Mucosa of stomach (tissue), 1 donor: ENCODE results near the gene C1QTNF12.

Experiments
- H3K27me3 ChIP-seq: one replicate; pipeline ENCODE4 v1.7.0; 2013; ENCODE audit warnings: mild to moderate bottlenecking, low read length; ENCODE audit not compliant: control insufficient read depth, insufficient read depth
- H3K36me3 ChIP-seq: one replicate; pipeline ENCODE4 v1.7.0; 2013; ENCODE audit warnings: low read length; ENCODE audit not compliant: control insufficient read depth, insufficient read depth
- H3K4me1 ChIP-seq: one replicate; pipeline ENCODE4 v1.7.0; 2013; ENCODE audit warnings: mild to moderate bottlenecking, low read length; ENCODE audit not compliant: control insufficient read depth, insufficient read depth
- H3K4me3 ChIP-seq: one replicate; pipeline ENCODE4 v1.7.0; 2013; ENCODE audit warnings: low read length
- H3K9ac ChIP-seq: one replicate; pipeline ENCODE4 v1.7.0; 2013; ENCODE audit warnings: mild to moderate bottlenecking, low read length, moderate library complexity
- H3K9me3 ChIP-seq: one replicate; pipeline ENCODE4 v1.7.0; 2013; ENCODE audit warnings: mild to moderate bottlenecking, low read length, moderate library complexity; ENCODE audit not compliant: control insufficient read depth
- donor health status: Pancreatic carcinoma.

C1QTNF12 gene

DNA sequence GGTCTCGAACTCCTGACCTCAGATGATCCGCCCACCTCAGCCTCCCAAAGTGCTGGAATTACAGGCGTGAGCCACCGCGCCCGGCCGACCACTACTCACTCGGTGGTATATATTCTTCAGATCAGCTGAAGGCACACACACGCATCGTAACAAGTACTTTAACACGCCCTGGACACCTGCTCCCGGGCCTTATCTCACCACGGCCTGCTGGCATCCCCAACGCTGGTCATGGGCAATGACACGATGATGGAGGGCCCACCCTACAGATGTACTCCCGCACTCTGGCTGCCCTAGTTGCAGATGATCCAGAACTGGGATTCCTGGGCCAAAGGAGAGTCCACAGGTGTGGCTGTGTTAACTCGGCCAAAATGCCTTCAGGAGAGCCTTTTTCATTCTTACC, 15.5 kb upstream of the C1QTNF12 start:
- no peak overlapping the region for H3K4me3 ChIP-seq
- no peaks in the 10 kb centered on the region for H3K9me3 ChIP-seq
- no peak overlapping the region for H3K9ac ChIP-seq
- no peaks in the 10 kb centered on the region for H3K27me3 ChIP-seq
- peaks cover 14% of the 10 kb centered on the region for H3K36me3 ChIP-seq
- H3K4me1 ChIP-seq: peaks cover 4% of the 10 kb centered on the region

DNA sequence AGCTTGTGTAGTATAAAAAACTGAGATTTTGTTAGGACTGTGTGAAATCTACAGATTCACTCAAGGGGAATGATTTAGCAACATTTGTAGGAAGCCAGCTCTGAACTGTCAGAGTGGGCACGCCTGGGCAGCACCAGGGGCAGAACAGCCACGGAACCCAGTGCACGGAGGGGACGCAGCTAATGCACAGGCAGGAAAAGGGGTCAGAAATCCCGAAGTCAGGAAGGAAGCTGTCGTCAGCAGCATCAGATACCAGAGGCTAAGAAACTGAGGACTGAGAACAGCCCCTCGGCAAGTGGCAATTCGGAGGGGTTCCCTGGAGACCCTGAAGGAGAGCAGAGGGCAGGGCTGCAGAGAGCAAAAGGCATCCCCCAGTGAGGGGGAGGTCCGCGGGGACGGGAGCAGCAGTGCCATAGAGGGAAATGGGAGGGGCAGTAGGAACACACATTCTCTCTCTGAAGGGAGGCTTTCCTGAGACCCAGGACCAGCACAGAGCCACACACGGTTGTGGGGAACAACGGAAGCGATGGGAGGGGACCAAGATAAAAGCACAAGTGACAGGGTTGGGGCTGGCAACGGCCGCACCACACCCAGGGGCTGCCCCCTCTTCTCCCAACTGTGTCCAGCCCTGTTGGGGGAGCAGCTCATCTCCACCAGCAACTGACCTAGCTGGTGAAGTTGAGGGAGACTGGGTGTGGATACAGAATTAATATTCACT, 14.5 kb upstream of the C1QTNF12 start:
- no peak overlapping the region for H3K9ac ChIP-seq
- H3K36me3 ChIP-seq: peaks cover 14% of the 10 kb centered on the region
- H3K4me1 ChIP-seq: peaks cover 4% of the 10 kb centered on the region
- H3K4me3 ChIP-seq: no peak overlapping the region
- H3K27me3 ChIP-seq: no peaks in the 10 kb centered on the region
- no peaks in the 10 kb centered on the region for H3K9me3 ChIP-seq

DNA sequence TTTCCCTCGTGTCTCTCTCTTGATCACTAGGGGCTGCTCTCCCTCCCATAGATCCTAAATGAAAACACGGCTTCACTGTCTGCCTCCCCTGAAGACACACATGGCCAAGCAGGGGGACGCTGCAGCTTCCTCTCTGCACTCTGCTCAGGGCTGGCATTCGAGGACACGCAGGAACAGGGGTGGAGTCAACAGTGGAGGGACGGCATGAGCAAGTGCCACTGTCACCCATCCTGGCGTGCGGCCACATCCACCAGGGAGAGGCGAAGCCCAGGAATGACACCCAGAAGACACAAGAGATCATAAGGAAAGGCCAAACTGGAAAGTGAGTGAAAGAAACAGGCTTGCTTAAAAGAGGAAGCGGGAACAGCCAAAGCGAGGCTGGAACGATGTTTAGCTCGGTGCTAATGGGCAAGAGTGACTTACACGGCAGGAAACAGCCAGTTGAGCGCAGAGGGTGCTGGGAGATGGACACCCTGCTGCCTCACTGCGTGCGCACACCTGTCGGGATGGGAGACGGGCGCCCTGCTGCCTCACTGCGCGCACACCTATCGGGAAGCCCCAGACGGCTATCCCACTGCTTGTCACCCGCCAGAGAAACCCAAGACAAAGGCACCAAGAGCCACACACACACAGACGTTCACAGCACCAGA, 13.6 kb upstream of the C1QTNF12 start:
- peaks cover 4% of the 10 kb centered on the region for H3K4me1 ChIP-seq
- H3K9ac ChIP-seq: no peak overlapping the region
- no peaks in the 10 kb centered on the region for H3K27me3 ChIP-seq
- H3K4me3 ChIP-seq: no peak overlapping the region
- H3K9me3 ChIP-seq: no peaks in the 10 kb centered on the region
- peaks cover 14% of the 10 kb centered on the region for H3K36me3 ChIP-seq

DNA sequence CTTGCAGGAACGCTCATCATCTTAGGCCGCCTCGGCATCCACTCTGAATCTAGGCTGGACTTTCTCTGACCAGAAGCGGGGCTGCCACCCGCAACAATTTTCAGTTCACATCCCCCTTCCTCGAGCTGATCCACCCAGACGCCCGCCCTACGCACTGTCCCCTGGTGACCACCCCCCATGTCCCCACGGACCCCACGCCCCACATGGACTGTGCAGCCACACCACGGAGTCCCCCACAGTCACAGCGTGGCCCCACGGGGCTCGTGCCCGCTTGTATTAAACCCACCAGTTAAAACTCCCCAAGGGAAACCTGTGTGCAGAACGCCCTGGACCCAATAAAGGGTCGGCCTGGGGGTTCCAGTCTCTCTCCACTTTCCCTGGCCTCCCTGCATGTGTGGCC, 13.0 kb upstream of the C1QTNF12 start:
- Histone ChIP-seq H3K9ac (no peak overlapping the region), H3K27me3 (no peaks in the 10 kb centered on the region), H3K36me3 (peaks cover 14% of the 10 kb centered on the region), H3K4me1 (peaks cover 4% of the 10 kb centered on the region), H3K9me3 (no peaks in the 10 kb centered on the region), H3K4me3 (no peak overlapping the region)

DNA sequence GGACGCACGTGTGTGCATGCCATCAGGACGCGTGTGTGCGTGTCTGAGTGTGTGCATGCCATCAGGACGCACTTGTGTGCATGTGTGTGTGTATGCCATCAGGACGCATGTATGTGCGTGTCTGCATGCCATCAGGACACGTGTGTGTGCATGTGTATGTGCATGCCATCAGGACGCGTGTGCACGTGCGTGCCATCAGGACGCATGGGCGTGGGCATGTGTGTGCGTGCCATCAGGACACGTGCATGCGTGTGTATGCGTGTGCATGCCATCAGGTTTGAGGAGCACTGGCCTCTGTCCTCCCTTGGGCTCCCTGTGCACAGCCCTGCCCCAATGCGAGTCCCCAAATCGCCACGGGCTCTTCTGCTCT, 12.6 kb upstream of the C1QTNF12 start:
- H3K4me1 ChIP-seq: peaks cover 4% of the 10 kb centered on the region
- peaks cover 14% of the 10 kb centered on the region for H3K36me3 ChIP-seq
- H3K9ac ChIP-seq: no peak overlapping the region

DNA sequence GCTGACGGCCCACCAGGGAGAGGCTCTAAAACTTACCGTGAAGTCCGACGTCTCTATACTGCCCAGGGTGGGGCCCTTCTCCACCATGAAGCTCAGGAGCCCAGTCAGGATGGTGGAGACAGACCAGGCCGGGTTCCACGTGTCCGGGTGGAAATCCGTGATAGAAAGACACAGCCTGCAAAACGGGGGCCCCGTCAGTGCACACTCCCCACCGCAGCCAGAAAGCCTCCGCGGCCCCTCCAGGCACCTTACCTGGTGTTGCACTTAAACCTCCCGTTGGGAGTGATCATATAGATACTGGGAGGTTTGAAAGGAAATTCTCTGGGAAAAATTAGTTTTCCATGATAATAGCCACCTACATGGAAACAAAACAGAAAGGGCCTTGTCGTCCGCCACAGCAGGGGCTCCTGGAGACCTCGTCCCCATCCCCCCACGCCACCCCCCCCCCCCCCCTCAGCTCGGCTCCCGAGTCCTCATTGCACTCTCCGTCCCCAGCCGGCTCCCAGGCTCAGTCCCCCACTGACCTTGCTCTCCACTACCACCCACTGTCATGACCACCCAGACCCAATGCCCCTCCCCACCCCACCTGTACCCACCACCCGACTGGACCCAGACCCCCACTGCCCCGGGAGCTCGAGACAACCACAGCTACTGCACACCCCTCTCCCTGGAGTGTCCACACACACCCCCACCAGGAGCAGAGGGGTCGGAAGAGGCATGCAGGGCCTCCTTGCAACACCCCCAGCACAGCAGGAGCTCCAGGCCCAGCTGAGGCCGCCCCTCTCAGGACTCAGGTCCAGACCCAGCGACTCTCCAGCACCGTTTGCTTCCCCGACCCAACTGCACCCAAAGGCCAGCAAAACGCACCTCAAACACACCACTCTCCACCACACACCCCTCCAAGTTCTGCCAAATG, 10.7 kb upstream of the C1QTNF12 start:
- no peaks in the 10 kb centered on the region for H3K9me3 ChIP-seq
- peaks cover 8% of the 10 kb centered on the region for H3K36me3 ChIP-seq
- H3K27me3 ChIP-seq: no peaks in the 10 kb centered on the region
- peaks cover 4% of the 10 kb centered on the region for H3K4me1 ChIP-seq
- H3K4me3 ChIP-seq: no peak overlapping the region
- H3K9ac ChIP-seq: no peak overlapping the region

More for the DNA sequence above, 12.6 kb upstream of the C1QTNF12 start:
- Histone ChIP-seq H3K9me3 (no peaks in the 10 kb centered on the region), H3K27me3 (no peaks in the 10 kb centered on the region), H3K4me3 (no peak overlapping the region)

DNA sequence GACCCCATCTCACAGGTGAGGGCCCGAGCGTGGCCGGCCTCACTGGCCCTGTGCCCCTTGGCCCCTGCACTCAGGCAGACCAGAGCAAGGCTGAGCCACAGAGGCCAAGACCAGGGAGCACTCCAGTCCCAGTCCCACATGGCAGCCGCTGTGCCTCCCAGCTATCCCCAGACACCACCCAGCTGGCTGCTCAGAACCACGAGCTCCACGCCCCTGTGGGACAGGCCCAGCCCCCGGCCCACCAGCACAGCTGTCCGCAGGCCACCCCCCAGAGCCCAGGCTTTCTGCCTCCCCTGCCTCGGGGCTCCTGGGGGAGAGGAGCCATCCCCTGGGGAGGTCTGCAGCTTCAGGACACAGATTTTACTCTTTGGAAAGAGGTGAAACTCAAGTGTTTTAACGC, 9.1 kb upstream of the C1QTNF12 start:
- Histone ChIP-seq H3K27me3 (no peaks in the 10 kb centered on the region), H3K36me3 (peaks cover under 1% of the 10 kb centered on the region)

DNA sequence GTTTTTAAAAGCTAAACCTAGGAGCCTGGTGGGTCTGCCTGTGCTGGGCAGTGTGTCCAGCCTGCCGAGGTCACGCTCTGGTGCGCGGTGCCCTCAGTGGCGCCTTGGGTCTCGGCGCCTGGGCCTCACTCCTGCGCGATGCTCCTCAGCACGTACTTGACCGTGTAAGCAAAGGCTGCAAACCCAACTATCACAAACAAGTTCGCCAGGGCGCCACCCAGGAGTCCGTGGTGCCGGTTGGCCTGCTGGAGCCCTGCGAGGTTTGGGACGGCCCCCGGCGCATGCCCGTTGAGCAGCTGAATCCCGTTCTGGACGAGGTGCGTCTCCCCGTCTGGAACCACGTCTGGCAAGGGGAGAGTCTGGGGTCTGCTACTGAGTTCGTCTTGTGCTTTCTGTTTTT, 8.6 kb upstream of the C1QTNF12 start:
- no peaks in the 10 kb centered on the region for H3K36me3 ChIP-seq
- no peak overlapping the region for H3K4me3 ChIP-seq
- no peaks in the 10 kb centered on the region for H3K9me3 ChIP-seq
- peaks cover 4% of the 10 kb centered on the region for H3K4me1 ChIP-seq
- no peak overlapping the region for H3K9ac ChIP-seq
- no peaks in the 10 kb centered on the region for H3K27me3 ChIP-seq

More for the DNA sequence above, 9.1 kb upstream of the C1QTNF12 start:
- no peaks in the 10 kb centered on the region for H3K9me3 ChIP-seq
- H3K9ac ChIP-seq: no peak overlapping the region
- no peak overlapping the region for H3K4me3 ChIP-seq
- H3K4me1 ChIP-seq: peaks cover 4% of the 10 kb centered on the region

DNA sequence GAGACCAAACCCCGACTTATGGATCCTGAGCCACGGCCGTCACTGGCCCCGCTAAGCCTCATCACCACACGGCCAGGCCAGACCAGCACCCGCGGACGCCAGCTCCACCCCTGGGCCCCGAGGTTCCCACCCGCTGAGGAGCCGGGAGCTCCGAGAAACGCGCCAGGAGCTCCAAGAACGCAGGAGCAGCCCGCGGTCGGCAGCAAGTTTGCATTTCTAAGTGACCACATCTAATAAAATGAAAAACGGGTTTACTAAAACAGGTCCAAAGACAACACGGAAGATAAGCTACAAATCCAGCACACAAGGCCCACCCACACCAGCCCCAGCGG, 8.1 kb upstream of the C1QTNF12 start:
- Histone ChIP-seq H3K9ac (no peak overlapping the region), H3K36me3 (no peaks in the 10 kb centered on the region)

DNA sequence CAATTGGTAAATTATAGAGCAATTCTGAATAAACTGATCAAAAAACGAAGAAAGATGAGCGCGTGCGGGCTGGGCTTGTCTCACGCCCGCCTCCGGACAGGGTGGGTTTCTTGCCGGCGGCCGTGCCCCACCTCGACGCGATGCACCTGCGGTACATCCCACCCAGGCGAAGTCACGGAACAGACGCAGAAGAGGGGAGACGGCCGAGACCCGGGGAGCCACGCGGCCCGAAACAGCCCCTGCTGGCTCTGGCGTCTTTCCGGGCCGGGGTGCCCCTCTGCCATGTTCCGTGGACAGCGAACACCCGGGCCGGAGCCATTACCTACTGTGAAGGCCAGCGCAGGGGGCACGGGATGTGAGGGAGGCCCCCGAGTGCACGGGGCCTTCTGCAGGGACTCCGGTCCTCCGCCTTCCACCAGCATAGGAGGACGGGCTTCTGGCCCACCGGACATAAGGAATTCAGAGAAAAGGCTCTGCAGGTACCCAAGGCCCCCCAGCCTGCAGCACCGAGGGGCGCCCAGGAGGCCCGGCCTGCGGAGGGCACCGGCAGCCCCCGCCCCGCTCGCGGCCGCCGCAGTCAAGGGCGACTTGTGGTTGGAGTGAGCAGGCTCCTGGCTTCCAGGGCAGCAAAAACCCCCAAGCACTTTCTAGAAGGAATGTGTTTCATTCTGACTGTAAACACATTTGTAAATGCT, 7.6 kb upstream of the C1QTNF12 start:
- Histone ChIP-seq H3K9ac (no peak overlapping the region), H3K9me3 (no peaks in the 10 kb centered on the region), H3K36me3 (no peaks in the 10 kb centered on the region), H3K4me1 (peaks cover 4% of the 10 kb centered on the region), H3K4me3 (no peak overlapping the region), H3K27me3 (no peaks in the 10 kb centered on the region)

More for the DNA sequence above, 8.1 kb upstream of the C1QTNF12 start:
- Histone ChIP-seq H3K4me3 (no peak overlapping the region), H3K4me1 (peaks cover 4% of the 10 kb centered on the region), H3K9me3 (no peaks in the 10 kb centered on the region), H3K27me3 (no peaks in the 10 kb centered on the region)

DNA sequence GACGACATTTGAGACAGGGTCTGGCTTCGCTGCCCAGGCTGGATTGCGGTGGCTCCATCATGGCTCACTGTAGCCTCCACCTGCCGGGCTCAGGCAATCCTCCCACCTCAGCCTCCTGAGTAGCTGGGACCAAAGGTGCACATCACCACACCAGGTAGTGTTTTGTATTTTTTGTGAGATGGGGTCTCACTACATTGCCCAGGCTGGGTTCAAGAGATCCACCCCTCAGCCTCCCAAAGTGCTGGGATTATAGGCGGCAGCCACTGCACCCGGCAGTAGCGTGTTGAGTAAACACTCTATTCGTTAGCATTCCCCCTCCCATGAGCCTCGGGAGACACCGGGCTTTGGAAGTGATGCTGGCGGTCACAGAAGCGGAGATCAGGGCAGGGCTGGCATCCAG, 6.8 kb upstream of the C1QTNF12 start:
- no peak overlapping the region for H3K4me3 ChIP-seq
- H3K9ac ChIP-seq: no peak overlapping the region
- H3K36me3 ChIP-seq: no peaks in the 10 kb centered on the region
- H3K9me3 ChIP-seq: no peaks in the 10 kb centered on the region
- peaks cover 1% of the 10 kb centered on the region for H3K4me1 ChIP-seq
- no peaks in the 10 kb centered on the region for H3K27me3 ChIP-seq
